ENCODE results near the gene ST3GAL2.

ST3GAL2 gene

GRCh38 chr16:70402916-70403659 lies 35.8 kb downstream of the ST3GAL2 start:
- TF ChIP-seq POLR2A (IDR thresholded peaks at IDR 0.05; ENCODE audit: extremely low read depth, insufficient read length) (no peak), MYC (IDR thresholded peaks at IDR 0.05; ENCODE audit: low read depth, low read length) (no peak), MAX (IDR thresholded peaks at IDR 0.05; ENCODE audit: low read depth, low read length) (0 out of 2 replicates have a peak, but pooled peaks have one; percentile 12)
- DNase-seq (ENCODE audit: low read depth): peak; percentile 83
- H3K4me3 ChIP-seq (ENCODE audit: low read depth, low read length): no peak overlapping the region

DNA sequence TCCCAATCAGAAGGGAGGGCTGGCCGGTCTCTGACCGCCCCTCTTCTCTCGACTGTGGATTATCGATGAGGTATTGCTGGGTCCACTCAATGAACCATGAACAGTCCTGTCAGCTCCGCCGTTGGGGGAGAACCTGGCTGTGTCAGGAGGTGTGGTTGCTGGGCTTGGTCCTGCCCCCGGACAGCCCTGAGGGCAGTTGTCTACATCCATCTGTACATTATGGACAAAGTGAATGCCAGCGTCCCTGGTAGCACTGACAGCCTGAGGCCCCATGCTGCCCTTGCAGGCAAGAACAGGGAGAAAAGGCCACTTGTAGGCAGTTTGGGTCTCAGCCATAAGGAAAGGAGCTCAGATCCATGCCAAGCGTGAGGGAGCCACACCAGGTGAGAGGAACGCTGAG lies 38.9 kb downstream of the ST3GAL2 start:
- no peak overlapping the region for H3K4me3 ChIP-seq (ENCODE audit: low read depth, low read length)
- no peak for DNase-seq (ENCODE audit: low read depth)
- TF ChIP-seq POLR2A (IDR thresholded peaks at IDR 0.05; ENCODE audit: extremely low read depth, insufficient read length): no peak
- TF ChIP-seq, protein P1, sequence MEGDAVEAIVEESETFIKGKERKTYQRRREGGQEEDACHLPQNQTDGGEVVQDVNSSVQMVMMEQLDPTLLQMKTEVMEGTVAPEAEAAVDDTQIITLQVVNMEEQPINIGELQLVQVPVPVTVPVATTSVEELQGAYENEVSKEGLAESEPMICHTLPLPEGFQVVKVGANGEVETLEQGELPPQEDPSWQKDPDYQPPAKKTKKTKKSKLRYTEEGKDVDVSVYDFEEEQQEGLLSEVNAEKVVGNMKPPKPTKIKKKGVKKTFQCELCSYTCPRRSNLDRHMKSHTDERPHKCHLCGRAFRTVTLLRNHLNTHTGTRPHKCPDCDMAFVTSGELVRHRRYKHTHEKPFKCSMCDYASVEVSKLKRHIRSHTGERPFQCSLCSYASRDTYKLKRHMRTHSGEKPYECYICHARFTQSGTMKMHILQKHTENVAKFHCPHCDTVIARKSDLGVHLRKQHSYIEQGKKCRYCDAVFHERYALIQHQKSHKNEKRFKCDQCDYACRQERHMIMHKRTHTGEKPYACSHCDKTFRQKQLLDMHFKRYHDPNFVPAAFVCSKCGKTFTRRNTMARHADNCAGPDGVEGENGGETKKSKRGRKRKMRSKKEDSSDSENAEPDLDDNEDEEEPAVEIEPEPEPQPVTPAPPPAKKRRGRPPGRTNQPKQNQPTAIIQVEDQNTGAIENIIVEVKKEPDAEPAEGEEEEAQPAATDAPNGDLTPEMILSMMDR (IDR thresholded peaks at IDR 0.05; ENCODE audit: low read depth, low read length): no peak
- no peak for TF ChIP-seq MAX (IDR thresholded peaks at IDR 0.05; ENCODE audit: low read depth, low read length)
- TF ChIP-seq MYC (IDR thresholded peaks at IDR 0.05; ENCODE audit: low read depth, low read length): no peak

DNA sequence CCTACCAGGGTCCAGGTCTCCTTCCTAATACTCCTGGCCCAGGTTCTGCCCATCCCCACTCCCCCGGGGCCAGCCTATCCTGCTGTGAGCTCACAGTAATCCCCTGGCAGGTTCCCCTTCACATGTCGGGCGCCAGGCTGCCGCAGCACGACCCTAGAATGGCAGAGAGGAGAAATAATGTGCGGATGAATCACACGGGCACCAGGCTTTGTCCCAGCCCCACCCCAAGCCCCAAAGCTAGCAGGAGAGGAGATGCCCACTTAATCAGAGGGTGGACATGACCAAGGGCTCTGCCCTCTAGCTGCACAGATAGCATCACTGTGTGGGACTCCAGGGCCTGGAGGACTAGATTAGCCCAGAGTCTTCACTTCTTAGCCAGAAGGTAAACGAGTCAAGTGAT lies 39.5 kb downstream of the ST3GAL2 start:
- TF ChIP-seq, protein P1 (IDR thresholded peaks at IDR 0.05; ENCODE audit: low read depth, low read length): no peak
- no peak for TF ChIP-seq MAX (IDR thresholded peaks at IDR 0.05; ENCODE audit: low read depth, low read length)
- TF ChIP-seq POLR2A (IDR thresholded peaks at IDR 0.05; ENCODE audit: extremely low read depth, insufficient read length): no peak
- no peak for TF ChIP-seq MYC (IDR thresholded peaks at IDR 0.05; ENCODE audit: low read depth, low read length)
- H3K4me3 ChIP-seq (ENCODE audit: low read depth, low read length): no peak overlapping the region
- DNase-seq (ENCODE audit: low read depth): no peak

DNA sequence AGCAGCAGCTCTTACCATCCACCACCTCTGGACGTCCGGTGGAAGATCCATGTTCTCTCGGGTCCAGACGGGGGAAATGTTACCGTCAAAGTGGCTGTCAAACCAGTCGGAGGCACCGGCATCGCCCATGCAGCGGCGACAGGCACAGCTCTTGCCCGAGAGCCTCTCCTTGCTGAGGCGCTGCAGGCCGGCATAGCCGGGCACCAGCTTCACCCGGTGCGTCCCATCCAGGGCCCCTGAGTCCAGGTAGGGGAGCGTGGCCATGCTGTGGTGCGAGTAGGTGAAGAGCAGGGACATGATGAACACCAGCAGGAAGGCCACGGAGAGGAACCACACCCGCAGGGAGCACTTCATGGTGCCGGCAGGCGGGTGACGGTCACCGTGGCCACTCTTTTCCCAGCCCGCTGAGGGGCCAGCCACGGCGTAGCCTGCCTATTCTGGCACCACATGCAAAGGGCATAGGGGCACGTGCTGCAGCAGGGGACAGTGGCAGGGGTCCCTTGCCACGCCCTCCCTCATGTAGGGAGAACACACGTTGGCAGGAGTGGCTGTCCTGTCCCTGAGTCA lies 40.6 kb downstream of the ST3GAL2 start:
- DNase-seq (ENCODE audit: low read depth): no peak
- TF ChIP-seq POLR2A (IDR thresholded peaks at IDR 0.05; ENCODE audit: extremely low read depth, insufficient read length): no peak
- TF ChIP-seq MAX (IDR thresholded peaks at IDR 0.05; ENCODE audit: low read depth, low read length): no peak
- TF ChIP-seq MYC (IDR thresholded peaks at IDR 0.05; ENCODE audit: low read depth, low read length): no peak
- H3K4me3 ChIP-seq (ENCODE audit: low read depth, low read length): no peak overlapping the region

DNA sequence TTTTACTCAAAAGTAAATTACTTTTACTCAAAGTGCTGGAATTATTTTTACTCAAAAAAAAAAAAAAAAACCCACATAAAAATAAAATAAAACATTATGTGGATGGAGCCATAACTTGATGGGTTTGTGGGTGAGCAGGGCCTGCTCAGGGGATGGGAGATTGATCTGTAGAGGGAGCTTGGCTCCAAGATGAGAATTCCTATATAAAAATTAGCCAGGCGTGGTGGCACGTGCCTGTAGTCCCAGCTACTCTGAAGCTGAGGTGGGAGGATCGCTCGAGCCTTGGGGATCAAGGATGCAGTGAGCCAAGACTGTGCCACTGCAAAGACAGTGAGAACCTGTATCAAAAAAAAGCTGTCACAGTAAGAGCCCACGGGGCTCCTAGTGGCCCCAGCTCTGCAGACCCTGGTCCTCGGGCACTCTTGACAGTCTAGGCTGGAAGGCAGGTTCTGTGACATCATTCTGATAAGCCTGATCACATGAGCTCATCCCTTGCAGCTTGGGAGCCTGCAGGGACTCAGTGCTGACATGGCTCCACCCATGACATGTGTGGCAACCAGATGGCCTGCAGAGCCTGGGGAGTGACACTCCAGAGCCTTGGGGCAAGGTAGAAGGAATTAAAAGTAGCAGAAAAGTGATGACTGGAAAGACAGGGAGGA lies 42.5 kb downstream of the ST3GAL2 start:
- no peak for TF ChIP-seq MYC (IDR thresholded peaks at IDR 0.05; ENCODE audit: low read depth, low read length)
- TF ChIP-seq POLR2A (IDR thresholded peaks at IDR 0.05; ENCODE audit: extremely low read depth, insufficient read length): no peak
- TF ChIP-seq, protein P1 (IDR thresholded peaks at IDR 0.05; ENCODE audit: low read depth, low read length): no peak
- peak; percentile 57 for DNase-seq (ENCODE audit: low read depth)
- no peak overlapping the region for H3K4me3 ChIP-seq (ENCODE audit: low read depth, low read length)

GRCh38 chr16:70395345-70395901 lies 43.5 kb downstream of the ST3GAL2 start:
- TF ChIP-seq, protein P1 (IDR thresholded peaks at IDR 0.05; ENCODE audit: low read depth, low read length): peak; percentile 89
- TF ChIP-seq MAX (IDR thresholded peaks at IDR 0.05; ENCODE audit: low read depth, low read length): no peak
- no peak overlapping the region for H3K4me3 ChIP-seq (ENCODE audit: low read depth, low read length)
- peak; percentile 81 for DNase-seq (ENCODE audit: low read depth)

All from NB4 (cell line).